Measurements from ENCODE around the gene SUSD6. TPM values are rescaled to one million over a fixed set of nuclear protein-coding genes. Genes with fewer than 3 reads are reported as not detected.

Gene SUSD6
- total and polyA plus RNA-seq, 2 experiments from 2014 or later = 2.8 to 3.4 TPM

DNA sequence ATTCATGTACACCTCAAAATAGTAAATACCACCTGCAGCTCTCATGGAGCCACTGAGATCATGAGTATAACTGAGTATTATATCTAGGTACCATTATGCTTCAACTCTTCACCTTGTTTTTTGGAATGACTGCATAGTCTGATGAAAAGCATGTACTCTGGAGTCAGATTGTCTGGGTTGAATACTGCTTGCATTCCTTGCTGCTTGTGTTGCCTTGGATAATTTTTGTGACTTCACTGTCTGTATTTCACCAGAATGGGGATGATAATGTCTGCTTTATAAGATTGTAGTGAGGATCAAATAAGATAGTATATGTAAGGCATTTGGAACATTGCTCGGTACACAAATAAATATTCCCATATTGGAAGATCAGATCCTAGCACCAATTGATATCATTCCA, 54.2 kb downstream of the SUSD6 start (continued):
- TF ChIP-seq, protein P1, sequence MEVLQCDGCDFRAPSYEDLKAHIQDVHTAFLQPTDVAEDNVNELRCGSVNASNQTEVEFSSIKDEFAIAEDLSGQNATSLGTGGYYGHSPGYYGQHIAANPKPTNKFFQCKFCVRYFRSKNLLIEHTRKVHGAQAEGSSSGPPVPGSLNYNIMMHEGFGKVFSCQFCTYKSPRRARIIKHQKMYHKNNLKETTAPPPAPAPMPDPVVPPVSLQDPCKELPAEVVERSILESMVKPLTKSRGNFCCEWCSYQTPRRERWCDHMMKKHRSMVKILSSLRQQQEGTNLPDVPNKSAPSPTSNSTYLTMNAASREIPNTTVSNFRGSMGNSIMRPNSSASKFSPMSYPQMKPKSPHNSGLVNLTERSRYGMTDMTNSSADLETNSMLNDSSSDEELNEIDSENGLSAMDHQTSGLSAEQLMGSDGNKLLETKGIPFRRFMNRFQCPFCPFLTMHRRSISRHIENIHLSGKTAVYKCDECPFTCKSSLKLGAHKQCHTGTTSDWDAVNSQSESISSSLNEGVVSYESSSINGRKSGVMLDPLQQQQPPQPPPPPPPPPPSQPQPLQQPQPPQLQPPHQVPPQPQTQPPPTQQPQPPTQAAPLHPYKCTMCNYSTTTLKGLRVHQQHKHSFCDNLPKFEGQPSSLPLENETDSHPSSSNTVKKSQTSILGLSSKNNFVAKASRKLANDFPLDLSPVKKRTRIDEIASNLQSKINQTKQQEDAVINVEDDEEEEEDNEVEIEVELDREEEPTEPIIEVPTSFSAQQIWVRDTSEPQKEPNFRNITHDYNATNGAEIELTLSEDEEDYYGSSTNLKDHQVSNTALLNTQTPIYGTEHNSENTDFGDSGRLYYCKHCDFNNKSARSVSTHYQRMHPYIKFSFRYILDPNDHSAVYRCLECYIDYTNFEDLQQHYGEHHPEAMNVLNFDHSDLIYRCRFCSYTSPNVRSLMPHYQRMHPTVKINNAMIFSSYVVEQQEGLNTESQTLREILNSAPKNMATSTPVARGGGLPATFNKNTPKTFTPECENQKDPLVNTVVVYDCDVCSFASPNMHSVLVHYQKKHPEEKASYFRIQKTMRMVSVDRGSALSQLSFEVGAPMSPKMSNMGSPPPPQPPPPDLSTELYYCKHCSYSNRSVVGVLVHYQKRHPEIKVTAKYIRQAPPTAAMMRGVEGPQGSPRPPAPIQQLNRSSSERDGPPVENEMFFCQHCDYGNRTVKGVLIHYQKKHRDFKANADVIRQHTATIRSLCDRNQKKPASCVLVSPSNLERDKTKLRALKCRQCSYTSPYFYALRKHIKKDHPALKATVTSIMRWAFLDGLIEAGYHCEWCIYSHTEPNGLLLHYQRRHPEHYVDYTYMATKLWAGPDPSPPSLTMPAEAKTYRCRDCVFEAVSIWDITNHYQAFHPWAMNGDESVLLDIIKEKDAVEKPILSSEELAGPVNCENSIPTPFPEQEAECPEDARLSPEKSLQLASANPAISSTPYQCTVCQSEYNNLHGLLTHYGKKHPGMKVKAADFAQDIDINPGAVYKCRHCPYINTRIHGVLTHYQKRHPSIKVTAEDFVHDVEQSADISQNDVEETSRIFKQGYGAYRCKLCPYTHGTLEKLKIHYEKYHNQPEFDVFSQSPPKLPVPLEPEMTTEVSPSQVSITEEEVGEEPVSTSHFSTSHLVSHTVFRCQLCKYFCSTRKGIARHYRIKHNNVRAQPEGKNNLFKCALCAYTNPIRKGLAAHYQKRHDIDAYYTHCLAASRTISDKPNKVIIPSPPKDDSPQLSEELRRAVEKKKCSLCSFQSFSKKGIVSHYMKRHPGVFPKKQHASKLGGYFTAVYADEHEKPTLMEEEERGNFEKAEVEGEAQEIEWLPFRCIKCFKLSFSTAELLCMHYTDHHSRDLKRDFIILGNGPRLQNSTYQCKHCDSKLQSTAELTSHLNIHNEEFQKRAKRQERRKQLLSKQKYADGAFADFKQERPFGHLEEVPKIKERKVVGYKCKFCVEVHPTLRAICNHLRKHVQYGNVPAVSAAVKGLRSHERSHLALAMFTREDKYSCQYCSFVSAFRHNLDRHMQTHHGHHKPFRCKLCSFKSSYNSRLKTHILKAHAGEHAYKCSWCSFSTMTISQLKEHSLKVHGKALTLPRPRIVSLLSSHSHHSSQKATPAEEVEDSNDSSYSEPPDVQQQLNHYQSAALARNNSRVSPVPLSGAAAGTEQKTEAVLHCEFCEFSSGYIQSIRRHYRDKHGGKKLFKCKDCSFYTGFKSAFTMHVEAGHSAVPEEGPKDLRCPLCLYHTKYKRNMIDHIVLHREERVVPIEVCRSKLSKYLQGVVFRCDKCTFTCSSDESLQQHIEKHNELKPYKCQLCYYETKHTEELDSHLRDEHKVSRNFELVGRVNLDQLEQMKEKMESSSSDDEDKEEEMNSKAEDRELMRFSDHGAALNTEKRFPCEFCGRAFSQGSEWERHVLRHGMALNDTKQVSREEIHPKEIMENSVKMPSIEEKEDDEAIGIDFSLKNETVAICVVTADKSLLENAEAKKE (CRISPR knock-in tag; IDR thresholded peaks at IDR 0.05) = no peak

DNA sequence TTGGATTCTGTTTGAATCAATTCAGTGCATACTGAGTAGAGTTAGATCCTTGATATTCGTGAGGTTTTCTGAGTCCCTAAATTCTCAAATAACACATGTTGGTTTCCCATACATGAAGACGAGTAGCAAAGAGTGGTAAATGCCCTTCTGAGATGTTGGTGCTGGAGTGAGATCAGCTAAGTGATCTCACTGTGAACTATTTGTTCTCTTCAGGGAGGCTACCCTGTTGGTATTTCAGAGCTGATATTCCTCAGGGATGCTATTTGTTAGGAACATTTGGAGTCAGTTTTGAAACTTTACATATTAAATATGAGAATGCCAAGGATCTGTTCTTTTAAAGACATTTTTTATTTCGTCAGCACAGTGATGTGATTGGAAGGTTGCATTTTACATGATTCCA, 54.7 kb downstream of the SUSD6 start:
- no peak overlapping the region for H2AFZ ChIP-seq
- Mint-ChIP-seq H3K36me3 (ENCODE audit: low read depth) (no peaks in the 10 kb centered on the region), H3K4me1 (peaks cover 23% of the 10 kb centered on the region), H3K4me3 (no peak overlapping the region), H3K27ac (no peak overlapping the region), H3K9me3 (no peaks in the 10 kb centered on the region), H3K27me3 (ENCODE audit: insufficient read depth, low read depth, poor library complexity) (peaks cover 7% of the 10 kb centered on the region)
- DNase-seq (ENCODE audit: low spot score) (no peak), ATAC-seq (no peak)
- no peaks in the 10 kb centered on the region for H3K36me3 ChIP-seq (ENCODE audit: insufficient read depth)
- H3K27me3 ChIP-seq (ENCODE audit: insufficient read depth) = no peaks in the 10 kb centered on the region
- no peak overlapping the region for H3K27ac ChIP-seq (ENCODE audit: low read depth)
- no peak overlapping the region for H3K4me2 ChIP-seq
- no peak overlapping the region for H3K4me3 ChIP-seq
- no peaks in the 10 kb centered on the region for H3K79me2 ChIP-seq (replicated peaks; ENCODE audit: insufficient read depth)
- no peaks in the 10 kb centered on the region for H3K9me2 ChIP-seq (ENCODE audit: insufficient read depth)
- peaks cover 10% of the 10 kb centered on the region for H3K4me1 ChIP-seq (ENCODE audit: insufficient read depth)
- H3F3A ChIP-seq (replicated peaks; ENCODE audit: low read depth) = no peaks in the 10 kb centered on the region
- no peaks in the 10 kb centered on the region for H4K20me1 ChIP-seq (replicated peaks; ENCODE audit: insufficient read depth)
- TF ChIP-seq ZNF114 (CRISPR knock-in tag; IDR thresholded peaks at IDR 0.05) (no peak), ZNF331 (CRISPR knock-in tag; IDR thresholded peaks at IDR 0.05; ENCODE audit: low read depth) (no peak), NANOG (IDR thresholded peaks at IDR 0.05; ENCODE audit: borderline replicate concordance) (no peak), EZH2phosphoT487 (IDR thresholded peaks at IDR 0.05; ENCODE audit: unreplicated experiment) (no peak), EZH2 (IDR thresholded peaks at IDR 0.05; ENCODE audit: low read depth, unreplicated experiment) (no peak)
- TF ChIP-seq, protein P2, sequence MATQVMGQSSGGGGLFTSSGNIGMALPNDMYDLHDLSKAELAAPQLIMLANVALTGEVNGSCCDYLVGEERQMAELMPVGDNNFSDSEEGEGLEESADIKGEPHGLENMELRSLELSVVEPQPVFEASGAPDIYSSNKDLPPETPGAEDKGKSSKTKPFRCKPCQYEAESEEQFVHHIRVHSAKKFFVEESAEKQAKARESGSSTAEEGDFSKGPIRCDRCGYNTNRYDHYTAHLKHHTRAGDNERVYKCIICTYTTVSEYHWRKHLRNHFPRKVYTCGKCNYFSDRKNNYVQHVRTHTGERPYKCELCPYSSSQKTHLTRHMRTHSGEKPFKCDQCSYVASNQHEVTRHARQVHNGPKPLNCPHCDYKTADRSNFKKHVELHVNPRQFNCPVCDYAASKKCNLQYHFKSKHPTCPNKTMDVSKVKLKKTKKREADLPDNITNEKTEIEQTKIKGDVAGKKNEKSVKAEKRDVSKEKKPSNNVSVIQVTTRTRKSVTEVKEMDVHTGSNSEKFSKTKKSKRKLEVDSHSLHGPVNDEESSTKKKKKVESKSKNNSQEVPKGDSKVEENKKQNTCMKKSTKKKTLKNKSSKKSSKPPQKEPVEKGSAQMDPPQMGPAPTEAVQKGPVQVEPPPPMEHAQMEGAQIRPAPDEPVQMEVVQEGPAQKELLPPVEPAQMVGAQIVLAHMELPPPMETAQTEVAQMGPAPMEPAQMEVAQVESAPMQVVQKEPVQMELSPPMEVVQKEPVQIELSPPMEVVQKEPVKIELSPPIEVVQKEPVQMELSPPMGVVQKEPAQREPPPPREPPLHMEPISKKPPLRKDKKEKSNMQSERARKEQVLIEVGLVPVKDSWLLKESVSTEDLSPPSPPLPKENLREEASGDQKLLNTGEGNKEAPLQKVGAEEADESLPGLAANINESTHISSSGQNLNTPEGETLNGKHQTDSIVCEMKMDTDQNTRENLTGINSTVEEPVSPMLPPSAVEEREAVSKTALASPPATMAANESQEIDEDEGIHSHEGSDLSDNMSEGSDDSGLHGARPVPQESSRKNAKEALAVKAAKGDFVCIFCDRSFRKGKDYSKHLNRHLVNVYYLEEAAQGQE (IDR thresholded peaks at IDR 0.05; ENCODE audit: unreplicated experiment) = no peak
- TF ChIP-seq, protein P3, sequence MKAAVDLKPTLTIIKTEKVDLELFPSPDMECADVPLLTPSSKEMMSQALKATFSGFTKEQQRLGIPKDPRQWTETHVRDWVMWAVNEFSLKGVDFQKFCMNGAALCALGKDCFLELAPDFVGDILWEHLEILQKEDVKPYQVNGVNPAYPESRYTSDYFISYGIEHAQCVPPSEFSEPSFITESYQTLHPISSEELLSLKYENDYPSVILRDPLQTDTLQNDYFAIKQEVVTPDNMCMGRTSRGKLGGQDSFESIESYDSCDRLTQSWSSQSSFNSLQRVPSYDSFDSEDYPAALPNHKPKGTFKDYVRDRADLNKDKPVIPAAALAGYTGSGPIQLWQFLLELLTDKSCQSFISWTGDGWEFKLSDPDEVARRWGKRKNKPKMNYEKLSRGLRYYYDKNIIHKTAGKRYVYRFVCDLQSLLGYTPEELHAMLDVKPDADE (IDR thresholded peaks at IDR 0.05) = no peak
- TF ChIP-seq, protein P4, sequence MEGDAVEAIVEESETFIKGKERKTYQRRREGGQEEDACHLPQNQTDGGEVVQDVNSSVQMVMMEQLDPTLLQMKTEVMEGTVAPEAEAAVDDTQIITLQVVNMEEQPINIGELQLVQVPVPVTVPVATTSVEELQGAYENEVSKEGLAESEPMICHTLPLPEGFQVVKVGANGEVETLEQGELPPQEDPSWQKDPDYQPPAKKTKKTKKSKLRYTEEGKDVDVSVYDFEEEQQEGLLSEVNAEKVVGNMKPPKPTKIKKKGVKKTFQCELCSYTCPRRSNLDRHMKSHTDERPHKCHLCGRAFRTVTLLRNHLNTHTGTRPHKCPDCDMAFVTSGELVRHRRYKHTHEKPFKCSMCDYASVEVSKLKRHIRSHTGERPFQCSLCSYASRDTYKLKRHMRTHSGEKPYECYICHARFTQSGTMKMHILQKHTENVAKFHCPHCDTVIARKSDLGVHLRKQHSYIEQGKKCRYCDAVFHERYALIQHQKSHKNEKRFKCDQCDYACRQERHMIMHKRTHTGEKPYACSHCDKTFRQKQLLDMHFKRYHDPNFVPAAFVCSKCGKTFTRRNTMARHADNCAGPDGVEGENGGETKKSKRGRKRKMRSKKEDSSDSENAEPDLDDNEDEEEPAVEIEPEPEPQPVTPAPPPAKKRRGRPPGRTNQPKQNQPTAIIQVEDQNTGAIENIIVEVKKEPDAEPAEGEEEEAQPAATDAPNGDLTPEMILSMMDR (conservative IDR thresholded peaks at IDR 0.05; ENCODE audit: low read depth in 2 of 2) = no peak

All from GM23338 (cell line).